Measurements from ENCODE around the gene RNF43. TPM values are rescaled to one million over a fixed set of nuclear protein-coding genes. Genes with fewer than 3 reads are reported as not detected.

The RNF43 gene
- total RNA-seq (2014; rRNA removed; shearing (Covaris generic)), result not detected in 2 replicates

GRCh38 chr17:58417300-58418092, at the start of gene RNF43:
RNF43 (minus strand) TSS chr17:58417534; CDS start chr17:58415577, 1,957 bp downstream.
- DNase-seq (ENCODE audit: low spot score), result peak; percentile 94

- no peak for DNase-seq (ENCODE audit: low spot score)
Observed at GRCh38 chr17:58455491-58455890, 38.2 kb upstream of the RNF43 start.

GRCh38 chr17:58452738-58453137, 35.4 kb upstream of the RNF43 start:
- DNase-seq (ENCODE audit: low spot score), result peak; percentile 35

- DNase-seq (ENCODE audit: low spot score), result peak; percentile 85
Observed at GRCh38 chr17:58447039-58447975, 30.0 kb upstream of the RNF43 start.

GRCh38 chr17:58446086-58446485, 28.8 kb upstream of the RNF43 start:
- DNase-seq (ENCODE audit: low spot score), result no peak

GRCh38 chr17:58436805-58437239, 19.5 kb upstream of the RNF43 start:
- no peak for DNase-seq (ENCODE audit: low spot score)

GRCh38 chr17:58436245-58436644, 18.9 kb upstream of the RNF43 start:
- no peak for DNase-seq (ENCODE audit: low spot score)

GRCh38 chr17:58432806-58433573, 15.7 kb upstream of the RNF43 start:
- DNase-seq (ENCODE audit: low spot score), result no peak

- no peak for DNase-seq (ENCODE audit: low spot score)
Observed at GRCh38 chr17:58427807-58428206, 10.5 kb upstream of the RNF43 start.

- no peak for DNase-seq (ENCODE audit: low spot score)
Observed at GRCh38 chr17:58421711-58422110, 4.4 kb upstream of the RNF43 start.

- no peak for DNase-seq (ENCODE audit: low spot score)
Observed at GRCh38 chr17:58420827-58421226, 3.5 kb upstream of the RNF43 start.

GRCh38 chr17:58416937-58417299, 416 bp downstream of the RNF43 start:
- DNase-seq (ENCODE audit: low spot score), result no peak

GRCh38 chr17:58416396-58416795, 938 bp downstream of the RNF43 start:
- no peak for DNase-seq (ENCODE audit: low spot score)

- DNase-seq (ENCODE audit: low spot score), result no peak
Observed at GRCh38 chr17:58415371-58416055, 1.8 kb downstream of the RNF43 start.

GRCh38 chr17:58414596-58414997, 2.7 kb downstream of the RNF43 start:
- no peak for DNase-seq (ENCODE audit: low spot score)

GRCh38 chr17:58413684-58414083, 3.6 kb downstream of the RNF43 start:
- no peak for DNase-seq (ENCODE audit: low spot score)

GRCh38 chr17:58412961-58413586, 4.3 kb downstream of the RNF43 start:
- no peak for DNase-seq (ENCODE audit: low spot score)

GRCh38 chr17:58412064-58412703, 5.2 kb downstream of the RNF43 start:
- DNase-seq (ENCODE audit: low spot score), result no peak

- no peak for DNase-seq (ENCODE audit: low spot score)
Observed at GRCh38 chr17:58411408-58411894, 5.9 kb downstream of the RNF43 start.

Measured in A172 (cell line).